K562 (cell line): ENCODE results near the gene CDKN2D. TPM values are rescaled to one million over a fixed set of nuclear protein-coding genes. Genes with fewer than 3 reads are reported as not detected.

ENCODE experiments used
- AFF4 ChIP-seq: sonication (generic); formaldehyde crosslinking; IDR thresholded peaks from 2 replicates; pipeline ENCODE4 v1.8.0; 2023; ENCODE audit warnings: mild to moderate bottlenecking, missing genetic modification reagents
- CBX3 ChIP-seq, 2 experiments: IDR thresholded peaks; 1 replicate in 1 of 2; 2 replicates in 1 of 2; pipeline ENCODE4 v1.6.1; 2012; ENCODE audit warnings: inconsistent platforms in 2 of 2, low read length in 2 of 2, borderline replicate concordance in 1 of 2, control low read depth in 1 of 2
- CHD4 ChIP-seq: fragments of 200-600 bp; sonication (generic); IDR thresholded peaks from 3 replicates; pipeline ENCODE4 v1.6.1; 2012; ENCODE audit warnings: low read depth, mild to moderate bottlenecking, mixed read lengths, low read length, inconsistent platforms; ENCODE audit not compliant: insufficient read depth, insufficient replicate concordance, poor library complexity, severe bottlenecking
- DNMT1 ChIP-seq: fragments of 450-650 bp; IDR thresholded peaks from 2 replicates; pipeline ENCODE4 v1.6.1; 2016; ENCODE audit warnings: antibody characterized with exemption, mild to moderate bottlenecking
- MEIS2 ChIP-seq: fragments of 450-650 bp; IDR thresholded peaks from 2 replicates; pipeline ENCODE4 v1.6.1; 2014; ENCODE audit warnings: mild to moderate bottlenecking; ENCODE audit not compliant: partially characterized antibody
- NFE2 ChIP-seq: IDR thresholded peaks from 2 replicates; pipeline ENCODE4 v1.6.1; 2014; ENCODE audit warnings: antibody characterized with exemption, low read depth
- PML ChIP-seq: IDR thresholded peaks from 2 replicates; pipeline ENCODE4 v1.6.1; 2012; ENCODE audit warnings: low read length, inconsistent platforms
- RBM39 ChIP-seq: fragments of 200-400 bp; formaldehyde crosslinking; optimal IDR thresholded peaks from 2 replicates; pipeline ENCODE3; 2018; ENCODE audit warnings: low read depth, low read length
- SETDB1 ChIP-seq: IDR thresholded peaks from one replicate; pipeline ENCODE4 v1.6.1; 2012; ENCODE audit warnings: low read length, control low read depth, inconsistent platforms
- TRIM24 ChIP-seq, 2 experiments: fragments of 450-650 bp; IDR thresholded peaks; 2 replicates each; pipeline ENCODE4 v1.6.1; 2016
- ZNF217 ChIP-seq: sonication (generic); formaldehyde crosslinking; IDR thresholded peaks from 2 replicates; pipeline ENCODE4 v1.8.0; 2022; ENCODE audit warnings: mild to moderate bottlenecking, missing genetic modification reagents
- ZNF583 ChIP-seq: fragments of 250-450 bp; sonication (Bioruptor Pico); IDR thresholded peaks from 2 replicates; pipeline ENCODE4 v1.4.0; 2020
- ZNF609 ChIP-seq: sonication (generic); formaldehyde crosslinking; IDR thresholded peaks from 2 replicates; pipeline ENCODE4 v1.8.1; 2023; ENCODE audit warnings: missing genetic modification reagents, mild to moderate bottlenecking, borderline replicate concordance
- ZNF707 ChIP-seq: fragments of 250-450 bp; sonication (Bioruptor Pico); conservative IDR thresholded peaks from 2 replicates; pipeline ENCODE4 v1.8.0; 2022; ENCODE audit warnings: inconsistent platforms, mild to moderate bottlenecking, moderate library complexity
- ZNF717 ChIP-seq: fragments of 250-450 bp; sonication (Bioruptor Pico); IDR thresholded peaks from 2 replicates; pipeline ENCODE4 v1.5.0; 2021
- polyA plus RNA-seq, 8 experiments: library from polyadenylated mRNA; depleted of rRNA in 4 of 8; stranded (reverse) in 5 of 8; unstranded in 3 of 8; fragments of >200 nt; fragmentation: Nextera tagmentation in 2 of 8; fragmentation: Illumina TruSeq in 1 of 8; extraction: Ambion mirVana in 2 of 8; extraction: Trizol in 1 of 8; gene quantifications; 2 replicates each; pipeline versions ENCODE4 v1.2.1 to v1.2.3, GENCODE V29; 2011 to 2014; ENCODE audit warnings: inconsistent platforms in 1 of 8, missing spikeins in 1 of 8
- total RNA-seq, 7 experiments: library from RNA; depleted of rRNA in 6 of 7; stranded (reverse); fragments of >200 nt in 6 of 7; fragmentation: Illumina TruSeq in 2 of 7; extraction: Trizol in 2 of 7; gene quantifications; 2 replicates each; pipeline versions ENCODE4 v1.2.1 to v1.2.3, GENCODE V29; 2011 to 2021; ENCODE audit warnings: low replicate concordance in 1 of 7
- TF ChIP-seq, protein P1 (sequence below): fragments of 450-650 bp; IDR thresholded peaks from 2 replicates; pipeline ENCODE4 v1.6.1; 2017; ENCODE audit warnings: antibody characterized with exemption, mild to moderate bottlenecking

CDKN2D gene
- total and polyA plus RNA-seq, 9 of the 15 experiments (the other 6 are each of a cell fraction or from before 2014, with no cell fraction given): 0.41 to 8.2 (median 3.7) TPM

DNA sequence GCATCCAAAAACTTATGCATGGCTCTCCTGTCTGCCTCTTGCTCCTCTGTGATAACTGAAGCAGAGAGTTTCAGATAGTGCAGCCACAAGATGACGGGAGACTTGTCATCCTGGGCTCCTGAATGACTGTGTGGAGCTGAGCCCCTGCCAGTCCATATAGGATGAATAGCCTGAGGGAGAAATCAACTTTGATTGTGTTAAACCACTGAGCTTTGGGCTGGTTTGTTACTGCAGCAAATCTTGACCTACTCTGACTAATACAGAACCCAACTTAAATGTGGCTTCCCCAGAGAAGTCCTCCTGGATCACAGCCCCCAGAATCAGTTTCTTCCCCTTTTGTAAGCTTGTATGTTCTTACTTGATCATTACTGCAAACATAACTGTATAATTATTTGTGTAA, 36.3 kb downstream of the CDKN2D start (continued):
- TF ChIP-seq AFF4 (no peak), SETDB1 (no peak), NFE2 (no peak), ZNF217 (no peak), TRIM24 (IDR thresholded peaks at IDR 0.05) (0 out of 4 replicates have a peak, but pooled peaks of 1 of the 2 experiments have one; percentile 25), CBX3 (IDR thresholded peaks at IDR 0.05; ENCODE audit: borderline replicate concordance in 1 of 2, low read length in 2 of 2) (no peak), CHD4 (no peak), RBM39 (no peak), ZNF717 (no peak), DNMT1 (no peak), ZNF583 (no peak), MEIS2 (no peak), PML (no peak), ZNF707 (no peak), ZNF609 (CRISPR knock-in tag) (no peak)
- TF ChIP-seq, protein P1, sequence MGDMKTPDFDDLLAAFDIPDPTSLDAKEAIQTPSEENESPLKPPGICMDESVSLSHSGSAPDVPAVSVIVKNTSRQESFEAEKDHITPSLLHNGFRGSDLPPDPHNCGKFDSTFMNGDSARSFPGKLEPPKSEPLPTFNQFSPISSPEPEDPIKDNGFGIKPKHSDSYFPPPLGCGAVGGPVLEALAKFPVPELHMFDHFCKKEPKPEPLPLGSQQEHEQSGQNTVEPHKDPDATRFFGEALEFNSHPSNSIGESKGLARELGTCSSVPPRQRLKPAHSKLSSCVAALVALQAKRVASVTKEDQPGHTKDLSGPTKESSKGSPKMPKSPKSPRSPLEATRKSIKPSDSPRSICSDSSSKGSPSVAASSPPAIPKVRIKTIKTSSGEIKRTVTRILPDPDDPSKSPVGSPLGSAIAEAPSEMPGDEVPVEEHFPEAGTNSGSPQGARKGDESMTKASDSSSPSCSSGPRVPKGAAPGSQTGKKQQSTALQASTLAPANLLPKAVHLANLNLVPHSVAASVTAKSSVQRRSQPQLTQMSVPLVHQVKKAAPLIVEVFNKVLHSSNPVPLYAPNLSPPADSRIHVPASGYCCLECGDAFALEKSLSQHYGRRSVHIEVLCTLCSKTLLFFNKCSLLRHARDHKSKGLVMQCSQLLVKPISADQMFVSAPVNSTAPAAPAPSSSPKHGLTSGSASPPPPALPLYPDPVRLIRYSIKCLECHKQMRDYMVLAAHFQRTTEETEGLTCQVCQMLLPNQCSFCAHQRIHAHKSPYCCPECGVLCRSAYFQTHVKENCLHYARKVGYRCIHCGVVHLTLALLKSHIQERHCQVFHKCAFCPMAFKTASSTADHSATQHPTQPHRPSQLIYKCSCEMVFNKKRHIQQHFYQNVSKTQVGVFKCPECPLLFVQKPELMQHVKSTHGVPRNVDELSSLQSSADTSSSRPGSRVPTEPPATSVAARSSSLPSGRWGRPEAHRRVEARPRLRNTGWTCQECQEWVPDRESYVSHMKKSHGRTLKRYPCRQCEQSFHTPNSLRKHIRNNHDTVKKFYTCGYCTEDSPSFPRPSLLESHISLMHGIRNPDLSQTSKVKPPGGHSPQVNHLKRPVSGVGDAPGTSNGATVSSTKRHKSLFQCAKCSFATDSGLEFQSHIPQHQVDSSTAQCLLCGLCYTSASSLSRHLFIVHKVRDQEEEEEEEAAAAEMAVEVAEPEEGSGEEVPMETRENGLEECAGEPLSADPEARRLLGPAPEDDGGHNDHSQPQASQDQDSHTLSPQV: no peak
